Caco-2 (cell line): ENCODE data around the gene PLS1. TPM values are rescaled to one million over a fixed set of nuclear protein-coding genes. Genes with fewer than 3 reads are reported as not detected.
"Not testable (repeated sequence)": the region's sequence is repeated elsewhere in the genome, so short reads cannot be mapped to it uniquely, and the experiment has no call there.

ENCODE experiments used
- BruUV-seq: library from RNA; stranded (reverse); fragments of 400-500 nt; replicated peaks from 2 replicates; lab custom pipeline; 2021; lab: Mats Ljungman, UMichigan
- CTCF ChIA-PET: fragments of 300-600 bp; sonication (Branson Sonifier 250); formaldehyde crosslinking; loops from one replicate; lab custom pipeline; 2022; ENCODE audit warnings: antibody characterized with exemption; lab: Charles Lee
- POLR2A ChIA-PET: fragments of 300-600 bp; sonication (Branson Sonifier 250); formaldehyde crosslinking; loops from one replicate; lab custom pipeline; 2022; ENCODE audit warnings: antibody characterized with exemption; lab: Charles Lee
- DNase-seq, 2 experiments: peaks; one replicate each; pipeline versions ENCODE4 v3.0.0 to v3.0.0-alpha.2; 2020 to 2022
- H3K27me3 ChIP-seq: replicated peaks from 2 replicates; pipeline ENCODE4 v1.6.0; 2011; ENCODE audit warnings: low read length; ENCODE audit not compliant: control insufficient read depth, insufficient read depth
- H3K36me3 ChIP-seq: 2 replicates; pipeline ENCODE4 v1.5.1; 2011; ENCODE audit warnings: low read length; ENCODE audit not compliant: control insufficient read depth, insufficient read depth
- H3K4me1 ChIP-seq: fragments of 250-450 bp; sonication (Bioruptor Pico); 2 replicates; pipeline ENCODE4 v1.5.1; 2020; ENCODE audit warnings: mild to moderate bottlenecking
- H3K4me3 ChIP-seq: 2 replicates; pipeline ENCODE4 v1.5.1; 2011; ENCODE audit warnings: low read depth, mild to moderate bottlenecking, control low read depth, low read length
- H3K9me3 ChIP-seq: fragments of 250-450 bp; sonication (Bioruptor Pico); 2 replicates; pipeline ENCODE4 v1.5.1; 2020; ENCODE audit warnings: mild to moderate bottlenecking, moderate library complexity
- H3K27ac Mint-ChIP-seq: one replicate; pipeline ENCODE4 v1.8.0; 2022; ENCODE audit warnings: mixed read lengths; ENCODE audit not compliant: unreplicated experiment
- H3K27me3 Mint-ChIP-seq: one replicate; pipeline ENCODE4 v1.8.0; 2022; ENCODE audit warnings: mixed read lengths; ENCODE audit not compliant: insufficient read depth, unreplicated experiment
- H3K36me3 Mint-ChIP-seq: one replicate; pipeline ENCODE4 v1.8.0; 2022; ENCODE audit warnings: mild to moderate bottlenecking, mixed read lengths; ENCODE audit not compliant: insufficient read depth, unreplicated experiment
- H3K4me1 Mint-ChIP-seq: one replicate; pipeline ENCODE4 v1.8.0; 2022; ENCODE audit warnings: low read depth, mixed read lengths; ENCODE audit not compliant: unreplicated experiment
- H3K4me3 Mint-ChIP-seq: one replicate; pipeline ENCODE4 v1.8.0; 2022; ENCODE audit warnings: mild to moderate bottlenecking, moderate library complexity, mixed read lengths; ENCODE audit not compliant: unreplicated experiment
- H3K9me3 Mint-ChIP-seq: one replicate; pipeline ENCODE4 v1.8.0; 2022; ENCODE audit warnings: mixed read lengths; ENCODE audit not compliant: unreplicated experiment
- CTCF ChIP-seq, 2 experiments: fragments of 200-600 bp in 1 of 2; IDR thresholded peaks; 1 replicate in 1 of 2; 2 replicates in 1 of 2; pipeline versions ENCODE4 v1.5.1 to v1.8.0; 2011 to 2022; ENCODE audit warnings: antibody characterized with exemption in 1 of 2, control low read depth in 1 of 2, inconsistent platforms in 1 of 2, low read depth in 1 of 2, low read length in 1 of 2, mild to moderate bottlenecking in 1 of 2, moderate library complexity in 1 of 2; ENCODE audit not compliant: insufficient read depth in 1 of 2, severe bottlenecking in 1 of 2, unreplicated experiment in 1 of 2
- intact Hi-C: fragments of 100-400 bp; cut with micrococcal nuclease; formaldehyde crosslinking; loops from one replicate; pipeline ENCODE4 v1.10.0; 2022; ENCODE audit not compliant: unreplicated experiment
- total RNA-seq: library from RNA; stranded (reverse); gene quantifications from 2 replicates; pipeline ENCODE4 v1.2.3, GENCODE V29; 2022

PLS1 gene
- total RNA-seq, 1 experiment from 2014 or later, result 19.2 TPM

DNA sequence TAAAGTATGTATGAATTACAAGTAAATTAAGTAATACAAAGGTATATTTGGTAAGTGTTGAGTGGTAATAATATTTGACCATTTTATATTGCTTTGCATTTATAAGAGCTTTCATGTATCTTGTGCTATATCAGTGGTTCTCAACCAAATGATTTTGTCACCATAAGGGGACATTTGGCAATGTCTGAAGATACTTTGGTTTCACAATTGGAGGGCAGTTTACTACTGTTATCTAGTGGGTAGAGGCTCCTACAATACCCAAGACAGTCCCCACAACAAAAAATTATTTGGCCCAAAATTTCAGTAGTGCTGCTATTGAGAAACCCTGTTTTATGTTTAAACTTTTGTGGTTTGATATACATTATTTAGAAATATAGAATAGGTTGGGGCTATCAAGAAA is 142.2 kb downstream of the PLS1 start:
- POLR2A ChIA-PET, result no interaction called here
- Mint-ChIP-seq H3K4me1 (peaks cover 7% of the 10 kb centered on the region), H3K4me3 (no peak overlapping the region), H3K9me3 (no peaks in the 10 kb centered on the region), H3K27me3 (no peaks in the 10 kb centered on the region), H3K36me3 (no peaks in the 10 kb centered on the region), H3K27ac (no peak overlapping the region)
- CTCF ChIA-PET, result no interaction called here
- Histone ChIP-seq H3K4me3 (no peak overlapping the region), H3K9me3 (no peaks in the 10 kb centered on the region), H3K36me3 (no peaks in the 10 kb centered on the region), H3K27me3 (no peaks in the 10 kb centered on the region), H3K4me1 (no peaks in the 10 kb centered on the region)
- intact Hi-C loops, result no loop called here
- TF ChIP-seq CTCF (IDR thresholded peaks at IDR 0.05; ENCODE audit: insufficient read depth in 1 of 2, low read depth in 1 of 2, low read length in 1 of 2, severe bottlenecking in 1 of 2, unreplicated experiment in 1 of 2), result no peak
- no TSS peak for BruUV-seq
- no peak for DNase-seq

GRCh38 chr3:142746646-142747045 is 150.5 kb downstream of the PLS1 start:
- TF ChIP-seq CTCF (IDR thresholded peaks at IDR 0.05; ENCODE audit: insufficient read depth in 1 of 2, low read depth in 1 of 2, low read length in 1 of 2, severe bottlenecking in 1 of 2, unreplicated experiment in 1 of 2), result no peak
- intact Hi-C loops, result no loop called here
- POLR2A ChIA-PET, result no interaction called here

DNA sequence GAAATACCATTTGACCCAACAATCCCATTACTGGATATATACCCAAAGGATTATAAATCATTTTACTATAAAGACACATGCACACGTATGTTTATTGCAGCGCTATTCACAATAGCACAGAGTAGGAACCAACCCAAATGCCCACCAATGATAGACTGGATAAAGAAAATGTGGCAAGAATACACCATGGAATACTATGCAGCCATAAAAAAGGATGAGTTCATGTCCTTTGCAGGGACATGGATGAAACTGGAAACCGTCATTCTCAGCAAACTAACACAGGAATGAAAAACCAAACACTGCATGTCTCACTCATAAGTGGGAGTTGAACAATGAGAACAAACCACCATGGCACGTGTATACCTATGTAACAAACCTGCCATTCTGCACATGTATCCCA is 154.3 kb downstream of the PLS1 start:
- BruUV-seq, CTCF ChIA-PET, POLR2A ChIA-PET: not testable (repeated sequence)

More at GRCh38 chr3:142746646-142747045, 150.5 kb downstream of the PLS1 start:
- H3K27me3 ChIP-seq, result no peaks in the 10 kb centered on the region
- H3K9me3 ChIP-seq, result no peaks in the 10 kb centered on the region
- Mint-ChIP-seq H3K9me3 (no peaks in the 10 kb centered on the region), H3K4me1 (no peaks in the 10 kb centered on the region), H3K27me3 (no peaks in the 10 kb centered on the region), H3K36me3 (no peaks in the 10 kb centered on the region), H3K4me3 (no peak overlapping the region), H3K27ac (no peak overlapping the region)
- CTCF ChIA-PET, result no interaction called here
- no TSS peak for BruUV-seq
- DNase-seq, result no peak
- no peak overlapping the region for H3K4me3 ChIP-seq
- no peaks in the 10 kb centered on the region for H3K4me1 ChIP-seq
- no peaks in the 10 kb centered on the region; the same call in 1 of the 2 replicates for H3K36me3 ChIP-seq

GRCh38 chr3:142752605-142753004 is 156.4 kb downstream of the PLS1 start:
- H3K4me1 Mint-ChIP-seq, H3K9me3 ChIP-seq, H3K27me3 ChIP-seq, CTCF ChIA-PET, DNase-seq, H3K27me3 Mint-ChIP-seq, H3K9me3 Mint-ChIP-seq, H3K4me1 ChIP-seq, H3K36me3 ChIP-seq, POLR2A ChIA-PET, H3K4me3 Mint-ChIP-seq, H3K4me3 ChIP-seq, H3K36me3 Mint-ChIP-seq, BruUV-seq, H3K27ac Mint-ChIP-seq: not testable (repeated sequence)
- intact Hi-C loops, result loop anchor here (1.0 kb wide), 1 partner anchor 35 kb away; no protein-coding TSS in a partner anchor

More for the DNA sequence above, 154.3 kb downstream of the PLS1 start:
- H3K9me3 Mint-ChIP-seq, intact Hi-C loops, H3K4me1 Mint-ChIP-seq, H3K27me3 Mint-ChIP-seq, H3K36me3 ChIP-seq, H3K27ac Mint-ChIP-seq, H3K4me3 ChIP-seq, H3K4me1 ChIP-seq, H3K27me3 ChIP-seq, H3K9me3 ChIP-seq, H3K36me3 Mint-ChIP-seq, DNase-seq, H3K4me3 Mint-ChIP-seq: not testable (repeated sequence)
